Nephron (organoid): ENCODE data around the gene PRKCH.
A peak's percentile ranks its signal among the peaks of the same experiment; 100 is the strongest.

Experiments
- H3K27ac Mint-ChIP-seq, 3 experiments: 2 replicates each; pipeline ENCODE4 v1.8.0; 2020; ENCODE audit warnings: mixed read lengths in 3 of 3, mild to moderate bottlenecking in 2 of 3, moderate library complexity in 1 of 3
- H3K27me3 Mint-ChIP-seq: 2 replicates; pipeline ENCODE4 v1.8.0; 2021; ENCODE audit warnings: low read depth, mild to moderate bottlenecking, moderate library complexity, mixed read lengths
- H3K36me3 Mint-ChIP-seq: 2 replicates; pipeline ENCODE4 v1.8.0; 2020; ENCODE audit warnings: low read depth, mixed read lengths
- H3K4me1 Mint-ChIP-seq: 2 replicates; pipeline ENCODE4 v1.8.0; 2020; ENCODE audit warnings: mixed read lengths
- H3K4me3 Mint-ChIP-seq, 3 experiments: 2 replicates each; pipeline ENCODE4 v1.8.0; 2020; ENCODE audit warnings: mild to moderate bottlenecking in 3 of 3, mixed read lengths in 3 of 3, moderate library complexity in 2 of 3
- H3K9me3 Mint-ChIP-seq: 2 replicates; pipeline ENCODE4 v1.8.0; 2020; ENCODE audit warnings: mixed read lengths
- TF ChIP-seq, protein P1 (sequence below), 3 experiments: fragments of 200-600 bp; sonication (generic); IDR thresholded peaks; one replicate each; pipeline ENCODE4 v1.5.0; 2021; ENCODE audit warnings: antibody characterized with exemption in 3 of 3; ENCODE audit not compliant: unreplicated experiment in 3 of 3

The PRKCH gene

DNA sequence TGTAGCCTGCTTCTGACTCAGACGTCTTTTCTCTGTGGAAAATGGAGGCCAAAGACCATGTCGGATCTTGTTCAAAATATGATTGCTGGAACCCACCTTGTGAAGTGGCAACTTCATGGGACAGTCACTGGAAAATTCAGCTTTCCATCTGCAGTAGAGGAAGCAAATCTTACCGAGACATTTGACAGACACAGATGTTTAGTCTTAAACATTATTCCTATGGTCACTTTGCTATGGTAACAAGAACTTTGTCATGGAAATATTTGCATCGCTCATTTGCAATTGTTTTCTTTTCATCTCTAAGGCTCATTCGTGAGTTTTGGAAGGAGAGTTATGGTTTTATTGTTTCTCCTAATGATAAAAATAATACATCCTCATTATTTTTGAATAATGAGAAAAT lies 275.6 kb downstream of the PRKCH start:
- peaks cover 10% of the 10 kb centered on the region for H3K4me1 Mint-ChIP-seq
- H3K27ac Mint-ChIP-seq: no peak overlapping the region
- H3K36me3 Mint-ChIP-seq: no peaks in the 10 kb centered on the region
- TF ChIP-seq, protein P1, sequence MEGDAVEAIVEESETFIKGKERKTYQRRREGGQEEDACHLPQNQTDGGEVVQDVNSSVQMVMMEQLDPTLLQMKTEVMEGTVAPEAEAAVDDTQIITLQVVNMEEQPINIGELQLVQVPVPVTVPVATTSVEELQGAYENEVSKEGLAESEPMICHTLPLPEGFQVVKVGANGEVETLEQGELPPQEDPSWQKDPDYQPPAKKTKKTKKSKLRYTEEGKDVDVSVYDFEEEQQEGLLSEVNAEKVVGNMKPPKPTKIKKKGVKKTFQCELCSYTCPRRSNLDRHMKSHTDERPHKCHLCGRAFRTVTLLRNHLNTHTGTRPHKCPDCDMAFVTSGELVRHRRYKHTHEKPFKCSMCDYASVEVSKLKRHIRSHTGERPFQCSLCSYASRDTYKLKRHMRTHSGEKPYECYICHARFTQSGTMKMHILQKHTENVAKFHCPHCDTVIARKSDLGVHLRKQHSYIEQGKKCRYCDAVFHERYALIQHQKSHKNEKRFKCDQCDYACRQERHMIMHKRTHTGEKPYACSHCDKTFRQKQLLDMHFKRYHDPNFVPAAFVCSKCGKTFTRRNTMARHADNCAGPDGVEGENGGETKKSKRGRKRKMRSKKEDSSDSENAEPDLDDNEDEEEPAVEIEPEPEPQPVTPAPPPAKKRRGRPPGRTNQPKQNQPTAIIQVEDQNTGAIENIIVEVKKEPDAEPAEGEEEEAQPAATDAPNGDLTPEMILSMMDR (IDR thresholded peaks at IDR 0.05; ENCODE audit: unreplicated experiment in 3 of 3): no peak
- no peak overlapping the region for H3K4me3 Mint-ChIP-seq
- H3K27me3 Mint-ChIP-seq: peaks cover 5% of the 10 kb centered on the region
- peaks cover 3% of the 10 kb centered on the region for H3K9me3 Mint-ChIP-seq

GRCh38 chr14:61598980-61599379 lies 277.6 kb downstream of the PRKCH start:
- H3K36me3 Mint-ChIP-seq: no peaks in the 10 kb centered on the region
- no peaks in the 10 kb centered on the region for H3K9me3 Mint-ChIP-seq
- H3K27ac Mint-ChIP-seq: peak overlapping the region in 2 of 3 experiments; percentile 20 to 53
- peaks cover 9% of the 10 kb centered on the region for H3K27me3 Mint-ChIP-seq
- TF ChIP-seq, protein P1 (IDR thresholded peaks at IDR 0.05; ENCODE audit: unreplicated experiment in 3 of 3): no peak
- peaks cover 24% of the 10 kb centered on the region for H3K4me1 Mint-ChIP-seq
- H3K4me3 Mint-ChIP-seq: no peak overlapping the region

GRCh38 chr14:61599942-61600341 lies 278.6 kb downstream of the PRKCH start:
- Mint-ChIP-seq H3K27ac (no peak overlapping the region), H3K4me1 (peaks cover 27% of the 10 kb centered on the region), H3K9me3 (no peaks in the 10 kb centered on the region)

More at GRCh38 chr14:61599942-61600341, 278.6 kb downstream of the PRKCH start:
- H3K27me3 Mint-ChIP-seq: peaks cover 5% of the 10 kb centered on the region
- H3K36me3 Mint-ChIP-seq: no peaks in the 10 kb centered on the region
- TF ChIP-seq, protein P1 (IDR thresholded peaks at IDR 0.05; ENCODE audit: unreplicated experiment in 3 of 3): no peak
- no peak overlapping the region for H3K4me3 Mint-ChIP-seq
